Measurements from ENCODE around the gene PTDSS2.

- TF ChIP-seq CTCF (IDR thresholded peaks at IDR 0.05; ENCODE audit: low read depth, low read length, poor library complexity, severe bottlenecking) (no peak), EZH2phosphoT487 (IDR thresholded peaks at IDR 0.05; ENCODE audit: borderline replicate concordance, low read length) (no peak)
Observed at GRCh38 chr11:489610-490185, 39.6 kb downstream of the PTDSS2 start.

Measured in DOHH2 (cell line).